Stimulated activated CD4-positive, alpha-beta T cell treated with anti-CD3 and anti-CD28 coated beads, Interleukin-2, amount 100 ng/mL, for 4 hours (primary cell): Measurements from ENCODE around the gene IGLON5.
A peak's percentile ranks its signal among the peaks of the same experiment; 100 is the strongest.

Source experiments
- DNase-seq: peaks from one replicate; pipeline ENCODE4 v3.0.0-alpha.2; 2020; ENCODE audit warnings: low read depth

The IGLON5 gene

DNA sequence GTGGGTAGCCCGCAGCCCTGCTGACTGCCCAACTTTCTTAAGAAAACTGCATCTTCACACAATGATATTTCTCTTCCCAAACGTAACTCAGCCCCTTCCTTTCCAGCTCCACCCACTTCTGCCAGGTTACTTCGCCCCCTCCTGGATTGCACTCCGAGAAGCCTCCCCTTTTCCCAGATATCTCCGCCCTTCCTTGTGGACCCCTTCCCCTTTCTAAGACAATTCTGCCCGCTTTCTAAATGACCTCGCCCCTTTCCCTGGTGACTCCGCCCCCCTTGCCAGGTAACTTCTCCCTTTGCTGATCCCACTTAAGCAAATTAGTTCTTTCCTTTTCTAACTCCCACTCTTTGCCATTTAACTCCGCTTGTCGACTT lies 27.9 kb downstream of the IGLON5 start:
- no peak for DNase-seq

DNA sequence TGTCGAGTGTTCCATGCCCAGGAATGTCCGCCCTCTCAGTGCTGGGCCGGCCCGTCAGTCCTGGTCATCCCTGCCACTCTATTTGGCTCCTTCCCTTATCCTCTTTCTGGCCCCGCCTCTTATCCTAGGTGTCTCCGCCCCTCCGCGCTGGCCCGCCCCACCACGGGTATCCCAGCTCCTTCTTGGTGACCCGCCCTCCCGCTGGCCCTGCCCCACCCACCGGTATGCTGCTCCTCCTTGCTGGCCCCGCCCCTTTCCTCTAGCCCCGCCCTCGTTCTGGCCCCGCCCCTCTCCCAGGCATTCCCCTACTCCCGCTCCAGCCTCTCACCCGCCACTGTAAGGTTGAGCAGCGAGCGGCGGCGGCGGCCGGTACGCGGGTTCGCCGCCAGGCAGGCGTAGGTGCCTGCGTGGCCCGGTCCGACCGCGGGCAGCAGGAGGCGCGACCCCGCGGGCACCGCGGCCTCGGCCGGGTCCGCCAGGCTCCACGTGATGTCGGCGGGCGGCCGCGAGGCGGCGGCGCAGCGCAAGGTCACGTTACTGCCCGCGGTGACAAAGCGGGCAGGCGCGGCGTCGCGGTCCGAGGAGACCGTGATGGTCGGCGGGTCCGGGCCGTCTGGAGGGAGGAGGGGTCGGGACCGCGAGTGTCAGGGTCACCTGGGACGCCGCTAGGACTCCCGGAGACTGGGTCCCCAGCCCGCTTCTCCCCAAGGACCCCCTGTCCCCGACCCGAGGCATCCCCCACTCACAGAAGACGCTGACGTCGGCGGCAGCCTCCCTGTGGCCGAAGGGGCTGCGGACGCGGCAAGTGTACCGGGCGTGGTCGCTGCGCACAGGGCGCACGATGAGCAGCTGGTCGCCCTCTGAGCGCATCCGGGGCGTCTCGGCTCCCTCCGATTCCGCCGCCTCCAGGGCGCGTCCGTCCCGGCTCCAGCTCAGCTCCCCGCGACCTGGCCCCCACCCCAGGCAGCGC lies 28.5 kb downstream of the IGLON5 start:
- peak; percentile 89 for DNase-seq

DNA sequence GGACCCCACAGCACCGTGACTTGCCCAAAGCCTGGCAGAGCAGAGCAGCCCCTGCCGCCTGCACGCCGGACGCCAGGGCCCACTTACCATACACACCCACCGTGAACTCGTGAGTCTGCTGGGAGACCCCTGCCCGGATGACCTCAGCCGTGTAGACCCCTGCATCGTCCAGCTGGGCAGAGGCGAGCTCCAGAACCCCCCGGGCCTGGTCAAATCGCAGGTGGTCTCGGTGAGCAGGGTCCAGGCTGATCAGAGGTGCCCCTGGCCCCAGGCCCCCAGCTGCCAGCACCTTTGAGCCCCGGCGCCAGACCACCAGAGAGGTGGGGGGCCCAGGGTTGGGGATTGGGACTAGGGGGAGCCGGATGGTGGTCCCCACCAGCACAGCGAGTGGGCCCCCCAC lies 29.6 kb downstream of the IGLON5 start:
- no peak for DNase-seq

DNA sequence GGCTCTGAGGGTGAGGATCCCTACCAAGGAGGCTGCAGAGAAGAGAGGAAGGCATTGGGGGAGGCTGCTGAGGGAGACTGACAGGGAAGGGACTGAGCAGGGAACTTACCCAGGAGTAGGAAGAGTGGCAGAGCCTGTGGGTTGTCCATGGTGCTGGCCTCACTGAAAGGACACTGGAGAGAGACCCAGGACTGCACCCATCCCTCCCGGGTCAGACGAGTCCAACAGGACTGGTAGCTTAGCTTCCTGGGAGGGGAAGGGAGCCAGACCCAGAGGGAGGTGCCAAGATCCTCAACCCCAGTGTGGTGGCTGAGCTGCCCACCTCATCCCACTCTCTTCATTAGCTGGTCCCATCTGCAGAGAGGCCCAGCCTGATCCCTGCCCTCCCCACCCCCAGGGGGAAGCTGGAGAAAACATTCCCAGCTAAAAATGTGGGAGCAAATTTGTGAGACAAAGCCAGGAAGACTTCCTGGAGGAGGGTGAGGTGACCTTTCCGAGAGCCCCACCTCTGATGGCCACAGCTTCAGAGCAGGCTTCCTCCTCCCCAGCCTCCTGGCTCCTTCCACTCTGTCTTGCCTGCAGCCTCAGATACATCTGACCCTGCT lies 30.6 kb downstream of the IGLON5 start, which contains the start of gene VSIG10L:
Gene VSIG10L, minus strand, starts transcription at position 164 of the 605 bp plus-strand sequence. Its CDS starts 15 bp downstream, at position 149.
- DNase-seq, result no peak

DNA sequence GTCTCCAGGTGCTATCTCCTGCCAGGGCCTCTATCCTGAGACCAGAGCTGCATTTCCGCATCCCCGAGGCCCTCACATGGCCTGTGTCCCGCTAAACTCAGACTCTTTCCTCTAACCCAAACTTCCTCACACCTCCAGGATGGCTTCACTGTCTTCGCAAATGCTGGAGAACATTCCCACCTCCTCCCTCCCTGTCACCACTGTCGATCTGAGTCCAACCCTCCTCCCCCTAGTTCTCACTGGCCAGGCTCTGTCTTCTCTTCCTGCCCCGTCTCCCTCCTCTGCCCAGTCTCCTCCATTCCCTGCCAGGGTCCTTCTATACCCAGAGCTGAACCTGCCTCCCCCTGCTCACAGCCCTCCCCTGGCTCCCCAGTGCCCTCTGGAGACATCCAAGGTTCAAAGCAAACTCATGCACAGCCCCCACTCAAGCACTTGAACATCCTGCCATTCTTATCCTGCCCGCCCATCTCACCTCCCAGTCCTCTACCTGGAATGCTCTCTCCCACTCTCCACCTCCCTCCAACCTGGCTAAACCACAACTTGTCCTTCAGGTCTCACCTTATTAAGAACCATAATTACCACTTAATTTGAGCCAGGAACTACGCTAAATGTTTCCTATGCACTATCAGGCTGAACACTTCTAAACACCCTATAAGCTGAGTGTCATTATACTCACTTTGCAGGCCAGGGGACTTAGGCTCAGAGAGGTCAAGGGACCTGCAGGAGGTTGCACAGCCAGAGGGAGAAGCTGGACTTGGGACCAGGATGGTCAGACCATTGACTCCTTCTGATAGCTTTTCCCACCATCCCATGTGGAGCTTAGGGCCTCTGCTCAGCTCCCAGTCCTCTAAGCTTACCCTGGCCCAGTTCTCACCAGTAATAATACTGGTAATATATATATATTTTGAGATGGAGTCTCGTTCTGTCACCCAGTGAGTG lies 31.5 kb downstream of the IGLON5 start:
- DNase-seq, result no peak

DNA sequence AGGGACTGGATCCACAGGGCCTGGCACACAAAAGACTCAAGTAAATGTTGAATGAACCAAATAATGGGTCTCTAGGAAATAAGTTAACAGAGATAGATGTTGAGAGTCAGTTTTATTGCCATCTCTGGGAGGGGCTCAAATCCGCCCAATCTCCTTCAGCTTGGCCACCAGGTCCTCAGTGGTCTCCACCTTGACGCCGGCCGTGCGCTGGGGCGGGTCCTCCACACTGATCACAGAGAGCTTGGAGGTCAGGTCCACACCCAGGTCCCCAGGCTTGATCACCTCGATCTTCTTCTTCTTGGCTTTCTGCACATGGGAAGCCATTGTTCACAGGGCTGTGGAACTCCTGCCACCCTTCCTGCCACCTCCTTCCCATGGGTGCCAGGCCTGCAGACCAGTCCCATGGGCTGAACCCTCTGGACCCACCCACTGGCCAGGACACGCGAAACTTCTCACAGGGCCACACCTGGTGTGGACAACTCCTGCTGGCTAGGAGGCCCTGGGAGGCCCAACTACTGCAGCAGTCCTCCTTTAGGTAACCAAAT lies 33.7 kb downstream of the IGLON5 start:
- no peak for DNase-seq

DNA sequence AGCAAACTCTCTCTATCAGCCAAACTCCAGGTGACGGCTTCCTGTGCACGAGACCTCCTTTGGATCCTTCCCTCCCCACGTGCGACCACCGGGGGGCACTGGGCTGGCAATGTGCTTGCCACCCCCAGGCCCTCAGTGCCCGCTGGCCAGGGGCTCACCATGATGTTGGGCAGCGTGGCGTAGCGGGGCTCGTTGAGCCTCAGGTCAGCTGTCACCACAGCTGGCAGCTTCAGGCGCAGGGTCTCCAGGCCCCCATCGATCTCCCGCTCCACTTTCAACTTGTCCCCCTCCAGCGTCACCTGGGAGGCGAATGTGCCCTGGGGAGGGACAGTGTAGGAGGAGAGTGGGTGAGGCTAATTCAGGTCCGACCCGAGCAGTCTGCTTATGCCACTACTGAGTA lies 35.3 kb downstream of the IGLON5 start:
- no peak for DNase-seq

DNA sequence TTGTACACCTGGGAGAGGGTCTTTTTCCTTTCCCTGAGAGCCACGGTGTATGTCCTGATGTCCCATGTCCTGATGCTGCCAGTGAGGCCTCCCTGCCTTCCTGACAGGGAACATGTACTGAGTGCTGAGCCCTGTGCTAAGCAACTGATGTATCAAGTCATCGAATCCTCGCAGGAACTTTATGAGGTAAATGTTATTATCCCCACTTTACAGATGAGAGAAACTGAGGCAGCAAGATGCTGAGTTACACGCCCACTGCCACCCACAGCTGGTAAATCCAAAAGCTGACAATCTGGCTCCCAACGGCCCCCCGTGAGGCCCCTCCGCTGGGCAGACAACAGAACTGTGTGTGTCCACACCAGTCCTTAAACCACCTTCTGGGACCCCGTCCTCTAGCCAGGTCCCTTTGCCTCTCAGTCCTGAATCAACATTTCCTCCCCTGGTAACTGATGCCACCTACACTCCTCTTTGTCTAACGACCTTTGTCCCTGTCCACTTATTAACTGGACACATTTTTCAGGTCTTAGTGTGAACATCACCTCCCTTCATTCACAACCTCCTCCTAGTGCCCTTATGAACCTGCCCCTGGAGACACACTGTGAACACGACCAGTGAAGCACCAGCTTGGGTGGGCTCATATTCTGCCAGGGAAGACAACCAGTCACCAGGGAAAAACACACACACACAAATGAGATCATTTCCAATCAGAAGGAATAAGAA lies 35.9 kb downstream of the IGLON5 start:
- DNase-seq, result no peak

DNA sequence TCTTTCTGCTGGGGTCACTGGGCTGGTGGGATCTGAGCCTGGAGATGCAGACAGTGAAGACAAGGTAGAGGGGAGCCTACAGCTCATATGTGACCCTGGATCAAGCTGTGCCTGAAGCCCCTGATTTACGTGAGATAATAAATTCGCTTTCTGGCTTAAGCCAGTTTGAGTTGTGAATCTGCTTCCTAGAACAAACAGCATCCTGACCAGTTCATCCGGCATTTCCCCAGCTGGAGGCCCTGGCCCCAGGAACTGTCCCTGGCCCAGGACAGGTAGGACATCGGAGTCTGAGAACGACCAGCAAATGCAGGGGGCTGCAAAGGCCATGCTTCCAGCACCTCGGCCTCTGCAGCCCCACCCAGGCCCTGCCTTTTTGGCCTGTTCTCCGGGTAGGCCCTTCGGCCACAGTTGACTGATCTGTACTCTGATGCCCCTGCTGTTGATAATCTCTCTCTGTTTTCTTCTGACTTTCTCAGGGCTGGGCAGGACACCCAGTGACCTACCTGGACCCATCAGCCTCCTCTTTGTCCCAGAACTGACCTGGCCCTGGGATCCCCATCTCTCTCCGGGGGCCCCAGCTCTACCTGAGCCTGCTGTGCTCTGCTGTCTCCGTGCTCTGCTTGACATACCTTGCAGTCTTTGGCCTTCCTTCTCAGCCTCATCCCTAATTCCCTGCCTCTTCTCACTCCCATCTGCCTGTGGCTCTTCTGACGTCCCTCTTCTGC lies 40.0 kb downstream of the IGLON5 start:
- no peak for DNase-seq

DNA sequence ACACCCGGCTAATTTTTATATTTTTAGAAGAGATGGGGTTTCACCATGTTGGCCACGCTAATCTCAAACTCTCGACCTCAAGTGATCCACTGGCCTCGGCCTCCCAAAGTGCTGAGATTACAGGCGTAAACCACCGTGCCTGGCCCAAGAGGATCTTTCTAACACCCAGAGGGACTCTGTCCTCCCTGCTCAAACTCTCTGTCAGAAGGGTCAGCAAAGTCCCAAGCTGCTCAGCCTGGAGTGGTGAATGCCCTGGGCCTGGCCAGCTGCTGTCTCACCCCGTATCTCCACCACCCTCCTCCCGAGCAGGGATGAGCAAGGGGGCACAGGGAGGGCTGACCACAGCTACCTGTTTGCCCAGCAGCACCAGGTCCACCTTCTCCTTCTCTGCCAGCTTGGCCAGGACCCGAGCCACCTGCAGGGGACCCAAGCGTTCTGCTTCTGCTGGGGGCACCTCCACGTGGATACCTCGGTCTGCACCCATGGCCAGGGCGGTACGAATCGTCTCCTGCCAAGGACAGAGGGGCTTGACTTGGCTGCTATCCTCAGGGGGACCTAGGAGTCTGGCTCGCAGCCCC lies 41.4 kb downstream of the IGLON5 start:
- no peak for DNase-seq

DNA sequence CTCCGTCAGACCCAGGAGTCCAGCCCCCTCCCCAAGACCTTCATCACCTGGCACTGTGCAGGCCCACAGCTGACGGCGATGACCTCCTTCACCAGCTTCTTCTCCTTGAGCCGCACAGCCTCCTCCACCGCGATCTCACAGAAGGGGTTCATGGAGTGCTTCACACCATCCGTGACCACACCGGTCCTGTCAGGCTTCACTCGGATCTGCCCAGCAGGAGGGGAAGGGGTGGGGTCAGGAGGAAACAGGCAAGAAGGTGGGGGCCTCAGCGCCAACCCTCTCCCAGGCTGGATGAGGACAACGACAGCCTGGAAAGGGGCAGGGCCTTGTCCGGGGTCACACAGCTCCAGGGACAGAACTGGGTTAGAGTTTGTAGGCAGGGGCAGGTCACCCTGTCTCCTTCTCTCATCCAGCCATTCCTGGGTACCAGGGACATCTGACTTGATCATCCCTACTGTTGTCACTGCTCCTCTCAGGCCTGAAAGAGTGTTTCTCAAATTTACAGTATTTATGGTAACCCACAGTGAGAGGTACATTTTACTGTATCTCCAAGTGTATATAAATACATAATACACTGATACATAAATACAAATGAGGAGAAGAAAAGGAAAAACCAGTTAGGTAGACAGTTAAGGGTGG lies 42.8 kb downstream of the IGLON5 start:
- DNase-seq, result no peak

DNA sequence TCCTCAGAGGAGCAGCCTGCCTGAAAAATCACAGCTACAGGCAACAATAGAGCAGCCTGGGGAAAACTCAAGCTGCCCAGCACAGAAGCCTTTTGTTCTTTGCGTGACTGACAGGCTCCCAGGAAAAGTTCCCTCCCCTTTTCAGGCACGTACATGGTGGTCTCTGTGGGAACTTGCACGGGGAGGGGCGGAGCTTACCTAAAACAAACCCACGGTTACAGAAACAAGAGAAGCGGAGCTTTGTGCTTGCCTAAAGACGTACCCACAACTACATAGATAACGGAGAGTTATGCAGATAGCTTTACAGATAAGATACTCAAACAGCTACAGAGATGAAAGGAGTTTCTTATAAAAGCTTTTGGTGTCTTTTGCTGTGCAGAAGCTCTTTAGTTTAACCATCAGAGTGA lies 43.3 kb downstream of the IGLON5 start:
- no peak for DNase-seq

DNA sequence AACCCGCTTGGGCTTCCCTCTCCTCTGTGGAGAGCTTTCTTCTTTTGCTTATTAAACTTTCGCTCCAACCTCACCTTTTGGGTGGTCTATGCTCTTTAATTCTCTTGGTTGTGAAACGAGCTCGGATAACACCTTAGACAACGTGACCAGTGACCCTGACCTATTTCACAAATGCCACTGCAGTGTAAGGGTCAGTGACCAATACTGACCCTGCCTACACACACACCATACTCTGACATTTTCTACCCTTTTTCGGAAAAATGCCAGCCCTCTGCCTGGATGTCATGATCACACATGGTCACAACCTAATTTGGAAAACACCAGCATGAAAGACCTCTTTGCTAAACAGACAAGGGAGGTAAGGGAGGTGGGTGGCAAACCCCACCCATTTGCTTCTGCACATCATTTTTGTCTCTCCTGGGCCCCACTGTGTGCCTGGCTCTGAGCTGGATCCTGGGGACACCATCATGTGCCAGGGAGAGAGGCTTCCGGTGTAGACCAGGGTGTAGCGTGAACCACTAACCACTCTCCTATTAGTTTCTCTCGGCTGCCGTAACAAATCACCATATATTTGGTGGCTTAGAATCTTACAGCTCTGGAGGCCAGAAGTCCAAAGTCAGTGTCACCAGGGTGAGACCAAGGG lies 44.8 kb downstream of the IGLON5 start:
- no peak for DNase-seq

DNA sequence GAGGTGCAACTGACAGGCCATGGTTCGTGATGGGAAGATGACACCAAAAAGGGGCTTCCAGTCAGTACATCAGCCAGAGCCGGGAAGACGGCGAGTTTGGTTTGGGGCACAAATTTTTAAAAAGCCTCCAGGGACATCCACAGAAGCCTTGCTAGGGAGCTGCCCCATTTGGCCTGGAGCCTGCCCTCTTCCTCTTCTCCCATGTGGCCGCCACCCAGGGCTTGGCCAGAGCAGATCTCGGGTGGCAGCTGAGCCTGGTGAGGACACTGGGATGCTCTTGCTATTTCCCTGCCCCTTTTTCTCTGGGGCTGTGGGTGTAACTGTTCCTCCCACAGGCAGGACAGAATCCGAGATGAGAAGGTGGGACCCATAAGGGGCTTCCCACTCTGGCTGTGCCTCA lies 46.5 kb downstream of the IGLON5 start:
- no peak for DNase-seq

DNA sequence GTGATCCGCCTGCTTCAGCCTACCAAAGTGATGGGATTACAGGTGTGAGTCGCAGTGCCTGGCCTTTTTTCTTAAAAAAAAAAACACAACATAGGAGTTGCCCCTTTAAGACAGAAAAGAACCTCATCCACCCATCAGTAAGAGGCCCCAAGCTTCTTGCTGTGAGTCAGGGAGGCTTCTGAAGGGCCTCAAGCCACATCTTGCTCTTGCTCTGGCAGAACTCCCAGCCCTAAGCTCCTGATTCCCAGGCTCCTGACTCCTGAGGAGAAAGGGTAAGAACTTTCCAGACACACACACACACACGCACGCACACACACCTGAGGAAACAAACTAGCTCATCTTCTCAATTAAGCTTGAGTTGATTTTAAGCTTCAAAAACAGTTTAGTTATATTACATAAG lies 47.9 kb downstream of the IGLON5 start:
- DNase-seq, result no peak

DNA sequence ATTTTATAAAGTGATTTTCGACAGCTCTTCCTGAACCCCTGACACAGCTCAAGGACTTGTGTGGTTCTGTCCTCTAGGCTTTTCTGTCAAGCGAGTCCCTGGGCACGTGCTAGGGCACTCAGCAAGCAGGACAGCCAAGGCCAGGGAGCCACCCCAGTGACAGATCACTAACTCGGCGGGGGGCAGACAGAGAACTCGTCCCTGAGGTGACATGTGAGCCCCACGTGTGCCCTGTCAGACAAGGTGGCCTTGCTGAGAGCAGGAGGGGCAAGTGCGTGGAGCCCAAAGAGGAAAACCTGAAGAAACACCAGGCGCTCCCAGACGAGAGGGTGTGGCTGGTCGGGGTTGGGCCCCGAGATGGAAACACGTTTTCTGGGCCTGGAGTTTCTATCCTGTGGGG lies 49.8 kb downstream of the IGLON5 start:
- DNase-seq, result no peak

DNA sequence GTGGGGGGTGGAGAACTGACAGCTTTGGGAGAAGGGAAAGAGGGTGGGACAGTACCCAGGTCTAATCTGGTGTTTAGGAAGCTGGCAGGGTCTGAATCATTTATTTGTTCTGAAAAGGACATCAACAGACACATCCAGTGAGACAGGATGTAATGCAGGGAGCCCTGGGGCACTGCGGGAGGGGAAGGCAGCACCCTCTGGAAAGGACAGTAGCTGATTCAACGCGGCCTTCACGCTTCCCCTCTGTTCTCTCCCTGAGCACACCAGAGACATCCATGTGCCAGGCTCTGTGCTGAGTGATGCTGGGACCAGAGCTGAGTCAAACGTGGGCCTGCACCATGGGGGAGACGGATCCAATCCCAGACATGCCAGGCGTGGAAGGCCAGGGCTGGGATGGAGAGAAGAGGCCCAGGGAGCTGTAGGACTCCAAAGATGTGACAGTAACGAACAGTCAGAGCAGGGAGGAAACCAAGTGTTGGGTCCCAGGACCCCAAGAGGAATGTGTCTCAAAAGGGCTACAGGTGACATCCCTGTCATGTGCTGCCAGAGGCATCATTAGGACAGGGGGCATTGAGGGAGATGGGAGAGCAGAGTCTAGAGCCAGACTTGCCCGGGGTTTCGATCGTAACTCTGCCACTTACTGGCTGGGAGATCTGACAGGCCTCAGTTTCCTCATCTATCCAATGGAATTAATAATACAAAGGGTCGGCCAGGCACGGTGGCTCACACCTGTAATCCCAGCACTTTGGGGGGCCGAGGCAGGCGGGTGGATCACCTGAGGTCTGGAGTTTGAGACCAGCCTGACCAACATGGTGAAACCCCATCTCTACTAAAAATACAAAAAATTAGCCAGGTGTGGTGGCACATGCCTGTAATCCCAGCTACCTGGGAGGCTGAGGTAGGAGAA lies 53.0 kb downstream of the IGLON5 start:
- no peak for DNase-seq
